Measurements from ENCODE around the gene IDH3B.

DNA sequence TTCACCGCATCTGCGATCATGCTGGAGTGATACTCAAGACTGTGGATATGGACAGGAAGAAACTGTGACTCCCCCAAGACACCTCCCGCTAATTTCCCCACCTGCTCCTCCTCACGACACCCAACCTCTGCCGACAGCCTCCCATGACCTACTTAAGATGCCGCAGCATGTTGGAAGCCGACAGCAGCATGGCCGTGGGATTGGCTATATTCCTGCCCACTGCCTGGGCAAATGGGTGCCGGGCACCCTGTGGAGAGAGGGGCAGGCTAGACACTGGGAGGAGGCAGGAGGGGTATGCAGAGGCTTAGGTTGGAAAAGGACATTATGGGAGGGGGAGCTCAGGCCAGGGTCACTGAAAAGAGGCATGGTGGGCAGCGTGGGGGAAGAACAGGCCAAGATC, 4.5 kb downstream of the IDH3B start:
- TF ChIP-seq POLR2A (IDR thresholded peaks at IDR 0.05; ENCODE audit: low read depth, low read length) (no peak), POLR2AphosphoS5 (IDR thresholded peaks at IDR 0.05; ENCODE audit: insufficient read depth, low read depth, low read length) (no peak), MYC (IDR thresholded peaks at IDR 0.05; ENCODE audit: low read depth, low read length) (no peak), EZH2 (IDR thresholded peaks at IDR 0.05; ENCODE audit: borderline replicate concordance, low read depth, low read length, severe bottlenecking) (no peak)
- TF ChIP-seq, protein P1, sequence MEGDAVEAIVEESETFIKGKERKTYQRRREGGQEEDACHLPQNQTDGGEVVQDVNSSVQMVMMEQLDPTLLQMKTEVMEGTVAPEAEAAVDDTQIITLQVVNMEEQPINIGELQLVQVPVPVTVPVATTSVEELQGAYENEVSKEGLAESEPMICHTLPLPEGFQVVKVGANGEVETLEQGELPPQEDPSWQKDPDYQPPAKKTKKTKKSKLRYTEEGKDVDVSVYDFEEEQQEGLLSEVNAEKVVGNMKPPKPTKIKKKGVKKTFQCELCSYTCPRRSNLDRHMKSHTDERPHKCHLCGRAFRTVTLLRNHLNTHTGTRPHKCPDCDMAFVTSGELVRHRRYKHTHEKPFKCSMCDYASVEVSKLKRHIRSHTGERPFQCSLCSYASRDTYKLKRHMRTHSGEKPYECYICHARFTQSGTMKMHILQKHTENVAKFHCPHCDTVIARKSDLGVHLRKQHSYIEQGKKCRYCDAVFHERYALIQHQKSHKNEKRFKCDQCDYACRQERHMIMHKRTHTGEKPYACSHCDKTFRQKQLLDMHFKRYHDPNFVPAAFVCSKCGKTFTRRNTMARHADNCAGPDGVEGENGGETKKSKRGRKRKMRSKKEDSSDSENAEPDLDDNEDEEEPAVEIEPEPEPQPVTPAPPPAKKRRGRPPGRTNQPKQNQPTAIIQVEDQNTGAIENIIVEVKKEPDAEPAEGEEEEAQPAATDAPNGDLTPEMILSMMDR (IDR thresholded peaks at IDR 0.05; ENCODE audit: extremely low read depth in 1 of 2, insufficient read depth in 1 of 2, low read depth in 1 of 2, low read length in 2 of 2), result no peak
- TF ChIP-seq, protein P2, sequence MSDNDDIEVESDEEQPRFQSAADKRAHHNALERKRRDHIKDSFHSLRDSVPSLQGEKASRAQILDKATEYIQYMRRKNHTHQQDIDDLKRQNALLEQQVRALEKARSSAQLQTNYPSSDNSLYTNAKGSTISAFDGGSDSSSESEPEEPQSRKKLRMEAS (IDR thresholded peaks at IDR 0.05; ENCODE audit: insufficient read depth, insufficient read length), result no peak
